Measurements from ENCODE around the gene LHPP.

LHPP gene

GRCh38 chr10:124566981-124567835 is 105.6 kb downstream of the LHPP start:
- Histone ChIP-seq H4K8ac (ENCODE audit: low read depth, low read length) (no peak overlapping the region), H2BK15ac (ENCODE audit: low read length) (no peak overlapping the region), H3K4me2 (ENCODE audit: insufficient read depth, low read length, poor library complexity, severe bottlenecking) (no peak overlapping the region), H3K18ac (ENCODE audit: low read length) (no peak overlapping the region), H2BK12ac (ENCODE audit: low read length) (no peak overlapping the region), H3K9me3 (replicated peaks in 1 of 2; ENCODE audit: control insufficient read depth in 2 of 2, insufficient read depth in 1 of 2, low read depth in 1 of 2, low read length in 2 of 2) (peaks cover 0 to 4% of the 10 kb centered on the region in 2 donors), H2AK5ac (ENCODE audit: low read depth, low read length) (peak overlapping the region; percentile 86), H3K9ac (ENCODE audit: low read depth, low read length, poor library complexity) (peak overlapping the region; percentile 64), H3K27ac (replicated peaks; ENCODE audit: low read length) (no peak overlapping the region), H3K4ac (ENCODE audit: low read length) (no peak overlapping the region), H3K4me1 (ENCODE audit: control insufficient read depth in 2 of 2, insufficient read depth in 1 of 2, low read depth in 1 of 2, low read length in 2 of 2) (peaks cover 19 to 25% of the 10 kb centered on the region in 2 donors), H3K27me3 (ENCODE audit: control insufficient read depth in 3 of 3, insufficient read depth in 3 of 3, low read depth in 1 of 3, low read length in 3 of 3) (peaks cover 0 to 3% (median 0%) of the 10 kb centered on the region in 3 experiments), H2BK5ac (ENCODE audit: low read length) (no peak overlapping the region), H3K4me3 (ENCODE audit: low read length in 2 of 2) (no peak overlapping the region), H3K14ac (ENCODE audit: low read length) (no peak overlapping the region), H2AFZ (ENCODE audit: low read length) (no peak overlapping the region), H3K36me3 (replicated peaks in 1 of 2; ENCODE audit: control insufficient read depth in 2 of 2, insufficient read depth in 2 of 2, low read length in 2 of 2) (no peaks in the 10 kb centered on the region), H4K91ac (ENCODE audit: low read depth, low read length, poor library complexity) (no peak overlapping the region), H2BK120ac (ENCODE audit: low read depth, low read length) (no peak overlapping the region), H3K79me1 (ENCODE audit: low read depth, low read length) (no peaks in the 10 kb centered on the region), H3K23ac (ENCODE audit: low read depth, low read length, poor library complexity) (peak overlapping the region; percentile 87)
- no CpG with 5 or more reads among the region's 33 CpGs for WGBS, 2 donors (ENCODE audit: extremely low coverage in 2 of 2, insufficient read length in 2 of 2, insufficient replicate concordance in 1 of 2)
- no peak for DNase-seq (ENCODE audit: low spot score)

DNA sequence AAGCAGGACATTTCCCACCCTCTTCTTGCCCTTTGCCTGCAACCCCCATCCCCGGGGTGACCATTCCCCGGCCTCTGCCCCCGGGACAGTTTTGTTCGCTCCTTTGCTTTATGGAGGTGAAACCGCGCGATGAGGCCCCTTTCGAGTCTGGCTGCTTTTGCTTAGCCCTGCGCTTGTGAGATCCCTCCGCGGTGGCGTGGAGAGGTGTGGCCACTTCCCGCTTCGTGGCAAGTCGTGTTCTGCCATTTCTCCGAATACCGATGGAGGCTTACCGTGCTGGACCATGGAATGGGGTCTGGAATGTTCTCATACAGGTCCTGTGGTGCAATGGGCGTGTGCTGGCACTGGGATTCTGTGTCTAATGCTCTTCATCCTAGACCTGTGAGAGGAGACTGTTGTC is 106.7 kb downstream of the LHPP start:
- no peak overlapping the region for H4K8ac ChIP-seq (ENCODE audit: low read depth, low read length)
- no peak overlapping the region for H3K9ac ChIP-seq (ENCODE audit: low read depth, low read length, poor library complexity)
- no peak overlapping the region for H3K4me2 ChIP-seq (ENCODE audit: insufficient read depth, low read length, poor library complexity, severe bottlenecking)
- peaks cover 0 to 3% (median 0%) of the 10 kb centered on the region in 3 experiments for H3K27me3 ChIP-seq (ENCODE audit: control insufficient read depth in 3 of 3, insufficient read depth in 3 of 3, low read depth in 1 of 3, low read length in 3 of 3)
- no peak overlapping the region for H3K18ac ChIP-seq (ENCODE audit: low read length)
- peaks cover 0 to 4% of the 10 kb centered on the region in 2 donors for H3K9me3 ChIP-seq (replicated peaks in 1 of 2; ENCODE audit: control insufficient read depth in 2 of 2, insufficient read depth in 1 of 2, low read depth in 1 of 2, low read length in 2 of 2)
- no peak overlapping the region for H2BK12ac ChIP-seq (ENCODE audit: low read length)
- no peak overlapping the region for H3K27ac ChIP-seq (replicated peaks; ENCODE audit: low read length)
- peaks cover 19 to 25% of the 10 kb centered on the region in 2 donors for H3K4me1 ChIP-seq (ENCODE audit: control insufficient read depth in 2 of 2, insufficient read depth in 1 of 2, low read depth in 1 of 2, low read length in 2 of 2)
- H3K4me3 ChIP-seq (ENCODE audit: low read length in 2 of 2), result no peak overlapping the region
- no peak overlapping the region for H4K91ac ChIP-seq (ENCODE audit: low read depth, low read length, poor library complexity)
- H3K36me3 ChIP-seq (replicated peaks in 1 of 2; ENCODE audit: control insufficient read depth in 2 of 2, insufficient read depth in 2 of 2, low read length in 2 of 2), result no peaks in the 10 kb centered on the region
- no peak for DNase-seq (ENCODE audit: low spot score)
- no peak overlapping the region for H2AFZ ChIP-seq (ENCODE audit: low read length)
- H2BK15ac ChIP-seq (ENCODE audit: low read length), result no peak overlapping the region
- WGBS, 2 donors (ENCODE audit: extremely low coverage in 2 of 2, insufficient read length in 2 of 2, insufficient replicate concordance in 1 of 2), result no CpG with 5 or more reads among the region's 19 CpGs
- H2AK5ac ChIP-seq (ENCODE audit: low read depth, low read length), result no peak overlapping the region
- H3K14ac ChIP-seq (ENCODE audit: low read length), result no peak overlapping the region
- H3K4ac ChIP-seq (ENCODE audit: low read length), result no peak overlapping the region
- H2BK5ac ChIP-seq (ENCODE audit: low read length), result no peak overlapping the region
- no peak overlapping the region for H3K23ac ChIP-seq (ENCODE audit: low read depth, low read length, poor library complexity)
- no peaks in the 10 kb centered on the region for H3K79me1 ChIP-seq (ENCODE audit: low read depth, low read length)
- no peak overlapping the region for H2BK120ac ChIP-seq (ENCODE audit: low read depth, low read length)

GRCh38 chr10:124568848-124569622 is 107.4 kb downstream of the LHPP start:
- H3K9ac ChIP-seq (ENCODE audit: low read depth, low read length, poor library complexity), result peak overlapping the region; percentile 81
- H3K23ac ChIP-seq (ENCODE audit: low read depth, low read length, poor library complexity), result no peak overlapping the region
- H4K91ac ChIP-seq (ENCODE audit: low read depth, low read length, poor library complexity), result no peak overlapping the region
- peak overlapping the region; percentile 38 for H2AFZ ChIP-seq (ENCODE audit: low read length)
- no peak overlapping the region for H3K4me3 ChIP-seq (ENCODE audit: low read length in 2 of 2)
- H3K14ac ChIP-seq (ENCODE audit: low read length), result peak overlapping the region; percentile 42
- H2BK5ac ChIP-seq (ENCODE audit: low read length), result no peak overlapping the region
- peaks cover 0 to 4% of the 10 kb centered on the region in 2 donors for H3K9me3 ChIP-seq (replicated peaks in 1 of 2; ENCODE audit: control insufficient read depth in 2 of 2, insufficient read depth in 1 of 2, low read depth in 1 of 2, low read length in 2 of 2)
- H2BK12ac ChIP-seq (ENCODE audit: low read length), result no peak overlapping the region
- H4K8ac ChIP-seq (ENCODE audit: low read depth, low read length), result no peak overlapping the region
- peak overlapping the region; percentile 32 for H3K27ac ChIP-seq (replicated peaks; ENCODE audit: low read length)
- H3K79me1 ChIP-seq (ENCODE audit: low read depth, low read length), result no peaks in the 10 kb centered on the region
- H3K18ac ChIP-seq (ENCODE audit: low read length), result peak overlapping the region; percentile 86
- peak overlapping the region; percentile 65 for H2BK15ac ChIP-seq (ENCODE audit: low read length)
- H3K4ac ChIP-seq (ENCODE audit: low read length), result no peak overlapping the region
- no CpG with 5 or more reads among the region's 21 CpGs for WGBS, 2 donors (ENCODE audit: extremely low coverage in 2 of 2, insufficient read length in 2 of 2, insufficient replicate concordance in 1 of 2)
- no peak for DNase-seq (ENCODE audit: low spot score)
- no peak overlapping the region for H3K4me2 ChIP-seq (ENCODE audit: insufficient read depth, low read length, poor library complexity, severe bottlenecking)
- no peak overlapping the region for H2BK120ac ChIP-seq (ENCODE audit: low read depth, low read length)
- peak overlapping the region; percentile 38 for H2AK5ac ChIP-seq (ENCODE audit: low read depth, low read length)
- H3K4me1 ChIP-seq (ENCODE audit: control insufficient read depth in 2 of 2, insufficient read depth in 1 of 2, low read depth in 1 of 2, low read length in 2 of 2), result peaks cover 16 to 25% of the 10 kb centered on the region in 2 donors
- H3K36me3 ChIP-seq (replicated peaks in 1 of 2; ENCODE audit: control insufficient read depth in 2 of 2, insufficient read depth in 2 of 2, low read length in 2 of 2), result no peaks in the 10 kb centered on the region
- H3K27me3 ChIP-seq (ENCODE audit: control insufficient read depth in 3 of 3, insufficient read depth in 3 of 3, low read depth in 1 of 3, low read length in 3 of 3), result peaks cover 0 to 3% (median 0%) of the 10 kb centered on the region in 3 experiments

Data from neuronal stem cell (in vitro differentiated cells).